NCI-H187 treated with DMSO at 0.1 percent for 48 hours (cell line): ENCODE measurements around the gene FIGN.

Source experiments
- DNase-seq: peaks from one replicate; lab custom pipeline; 2025; lab: John Stamatoyannopoulos, UW

Gene FIGN, protein sequence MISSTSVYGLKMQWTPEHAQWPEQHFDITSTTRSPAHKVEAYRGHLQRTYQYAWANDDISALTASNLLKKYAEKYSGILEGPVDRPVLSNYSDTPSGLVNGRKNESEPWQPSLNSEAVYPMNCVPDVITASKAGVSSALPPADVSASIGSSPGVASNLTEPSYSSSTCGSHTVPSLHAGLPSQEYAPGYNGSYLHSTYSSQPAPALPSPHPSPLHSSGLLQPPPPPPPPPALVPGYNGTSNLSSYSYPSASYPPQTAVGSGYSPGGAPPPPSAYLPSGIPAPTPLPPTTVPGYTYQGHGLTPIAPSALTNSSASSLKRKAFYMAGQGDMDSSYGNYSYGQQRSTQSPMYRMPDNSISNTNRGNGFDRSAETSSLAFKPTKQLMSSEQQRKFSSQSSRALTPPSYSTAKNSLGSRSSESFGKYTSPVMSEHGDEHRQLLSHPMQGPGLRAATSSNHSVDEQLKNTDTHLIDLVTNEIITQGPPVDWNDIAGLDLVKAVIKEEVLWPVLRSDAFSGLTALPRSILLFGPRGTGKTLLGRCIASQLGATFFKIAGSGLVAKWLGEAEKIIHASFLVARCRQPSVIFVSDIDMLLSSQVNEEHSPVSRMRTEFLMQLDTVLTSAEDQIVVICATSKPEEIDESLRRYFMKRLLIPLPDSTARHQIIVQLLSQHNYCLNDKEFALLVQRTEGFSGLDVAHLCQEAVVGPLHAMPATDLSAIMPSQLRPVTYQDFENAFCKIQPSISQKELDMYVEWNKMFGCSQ

DNA sequence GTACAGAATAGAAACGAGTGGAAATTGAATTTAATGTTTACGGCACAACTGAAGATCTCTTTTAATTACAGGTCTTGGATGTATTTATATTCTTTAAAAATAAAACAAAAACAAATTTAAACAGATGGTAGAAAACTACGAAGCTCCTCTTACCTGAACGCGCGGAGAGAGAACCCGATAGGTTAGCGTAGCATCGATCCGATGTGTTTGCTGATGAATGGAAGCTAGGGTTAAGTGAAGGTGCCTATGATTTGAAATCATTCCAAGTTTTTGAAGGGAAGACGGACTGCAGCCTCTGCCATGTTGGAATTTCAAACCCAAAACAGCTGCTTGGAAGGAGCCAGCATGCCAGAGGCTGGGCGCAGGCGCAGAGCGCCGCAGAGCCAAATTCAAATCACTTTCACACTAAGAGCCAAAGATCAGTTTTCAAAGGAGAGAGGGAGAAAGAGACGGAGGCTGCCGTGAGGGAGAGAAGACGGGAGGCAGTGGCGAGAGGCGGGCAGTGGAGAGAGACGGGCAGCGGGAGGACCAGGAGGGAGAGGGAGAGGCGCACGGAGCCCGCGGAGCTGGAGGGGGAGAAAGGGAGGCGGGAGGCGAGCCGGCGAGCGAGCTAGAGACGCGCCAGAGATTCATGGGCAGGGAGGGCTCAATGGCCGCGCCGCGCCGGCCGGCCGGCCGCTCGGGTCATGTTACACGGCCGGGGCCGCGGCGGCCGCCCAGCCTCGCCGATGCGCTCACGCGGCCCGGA lies at the start of gene FIGN:
Gene FIGN (minus strand): TSS at position 324 of the 748 bp plus-strand sequence. CDS start 1,081 bp downstream, outside the sequence.
- DNase-seq = peak; percentile 30

DNA sequence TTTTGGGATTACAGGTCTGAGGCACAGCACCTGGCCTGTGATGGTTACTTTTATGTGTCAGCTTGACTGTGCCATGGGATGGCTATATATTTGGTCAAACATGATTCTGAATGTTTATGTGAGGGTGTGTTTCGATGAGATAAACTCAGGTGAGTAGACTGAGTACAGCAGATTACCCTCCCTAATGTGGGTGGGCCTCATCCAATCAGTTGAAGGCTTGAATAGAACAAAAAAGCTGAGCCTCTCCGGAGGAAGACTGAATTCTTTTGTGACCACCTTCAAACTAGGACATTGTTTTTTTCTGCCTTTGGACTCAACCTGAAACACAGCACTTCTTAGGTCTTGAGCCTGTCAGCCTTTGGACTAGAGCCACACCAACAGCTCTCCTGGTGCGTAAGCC lies 49.4 kb upstream of the FIGN start:
- no peak for DNase-seq

DNA sequence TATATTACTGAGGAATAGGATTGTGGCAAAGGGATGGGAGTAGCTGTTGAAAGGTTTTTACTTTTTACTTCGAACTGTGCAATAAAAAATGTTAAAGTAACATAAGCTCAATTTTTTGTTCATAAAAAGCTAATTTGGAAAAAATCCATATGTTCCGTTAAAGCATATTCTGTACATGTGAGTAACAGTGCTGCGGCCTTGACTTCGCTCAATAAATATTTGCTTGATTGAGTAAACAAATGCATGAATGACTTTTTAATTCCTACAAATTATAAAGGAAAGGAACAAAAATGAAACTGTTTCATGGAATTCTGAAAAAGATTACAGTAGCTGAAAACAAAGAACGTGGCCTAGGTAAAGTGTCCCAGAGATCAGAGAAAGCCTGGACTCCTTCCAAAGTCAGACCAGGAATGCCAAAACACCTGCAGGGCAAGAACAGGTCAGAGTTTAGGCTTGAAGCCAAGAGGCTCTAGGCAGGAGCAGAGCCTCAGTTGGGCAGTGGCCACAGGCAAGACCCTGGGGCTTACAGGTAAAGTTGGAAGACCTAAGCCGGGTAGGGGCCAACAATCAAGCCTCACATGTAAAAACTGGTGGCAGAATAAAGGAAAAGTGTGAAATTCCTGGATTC lies 44.3 kb upstream of the FIGN start:
- no peak for DNase-seq

DNA sequence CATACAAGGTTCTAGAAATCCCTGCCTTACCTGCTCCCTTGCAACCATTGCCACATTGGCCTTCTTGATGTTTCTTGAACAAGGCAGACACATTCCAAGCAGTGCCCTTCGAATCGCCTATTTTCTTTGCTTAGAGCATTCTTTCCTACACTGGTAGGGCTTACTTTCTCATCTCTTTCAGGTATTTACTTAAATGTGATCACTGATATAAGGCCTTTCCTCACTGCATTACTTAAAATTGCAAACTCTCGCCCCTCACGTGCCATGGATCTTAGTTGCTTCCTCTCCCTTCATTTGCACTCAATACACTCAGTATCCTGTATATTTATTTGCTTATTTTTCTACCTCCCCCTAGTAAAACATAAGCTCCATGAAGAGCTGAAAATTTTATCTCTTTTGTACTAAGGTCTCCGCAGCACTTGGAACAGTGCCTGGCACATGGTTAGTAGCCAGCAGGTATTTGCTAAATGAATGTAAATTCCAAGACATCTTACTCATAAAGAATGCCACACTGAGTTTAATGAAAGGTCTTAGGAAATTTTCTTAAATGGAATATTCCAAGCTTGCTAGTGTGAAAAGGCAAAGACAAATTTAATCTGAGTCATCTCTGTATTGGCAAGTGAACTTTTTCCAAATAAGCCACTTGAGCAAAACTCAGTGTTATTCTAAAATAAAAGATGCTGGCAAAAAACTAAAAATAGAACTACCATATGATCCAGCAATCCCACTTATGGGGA lies 42.4 kb upstream of the FIGN start:
- no peak for DNase-seq

DNA sequence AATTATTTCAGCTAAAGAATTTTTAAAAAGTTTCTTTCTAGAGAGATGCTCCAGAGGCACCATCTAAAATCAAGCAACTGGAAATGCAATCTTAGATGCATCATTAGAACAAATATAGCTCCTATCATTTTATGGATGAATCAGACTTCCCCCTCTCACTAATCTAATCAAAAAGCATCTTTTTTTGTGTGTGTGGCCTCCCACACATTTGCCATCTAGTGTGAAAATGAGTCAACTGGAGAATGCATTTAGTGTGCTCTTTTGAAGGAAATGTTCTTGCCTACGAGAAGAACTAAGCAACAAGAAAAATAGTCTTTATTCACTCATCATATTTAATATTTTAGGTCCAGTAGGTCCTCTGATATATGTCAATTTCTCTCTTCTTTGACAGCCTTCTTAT lies 39.5 kb upstream of the FIGN start:
- DNase-seq = no peak

DNA sequence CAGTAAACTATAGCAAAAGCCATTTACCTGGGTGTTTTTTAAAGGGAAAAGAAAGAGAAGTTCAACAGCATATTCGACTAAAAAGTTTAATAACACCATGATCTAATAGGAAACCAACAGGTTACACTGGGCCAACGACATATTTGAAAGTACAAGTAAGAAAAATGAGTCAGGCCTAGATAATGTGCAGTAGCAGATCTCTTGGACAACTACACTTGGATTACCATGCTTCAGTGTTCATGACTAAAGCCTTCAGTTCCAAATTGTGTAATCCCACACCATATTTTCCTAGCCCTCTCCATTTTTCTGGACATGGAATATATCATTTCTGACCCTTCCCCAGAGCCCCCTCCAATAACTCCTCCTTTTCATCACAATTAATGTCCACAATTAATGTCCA lies 39.1 kb upstream of the FIGN start:
- no peak for DNase-seq

DNA sequence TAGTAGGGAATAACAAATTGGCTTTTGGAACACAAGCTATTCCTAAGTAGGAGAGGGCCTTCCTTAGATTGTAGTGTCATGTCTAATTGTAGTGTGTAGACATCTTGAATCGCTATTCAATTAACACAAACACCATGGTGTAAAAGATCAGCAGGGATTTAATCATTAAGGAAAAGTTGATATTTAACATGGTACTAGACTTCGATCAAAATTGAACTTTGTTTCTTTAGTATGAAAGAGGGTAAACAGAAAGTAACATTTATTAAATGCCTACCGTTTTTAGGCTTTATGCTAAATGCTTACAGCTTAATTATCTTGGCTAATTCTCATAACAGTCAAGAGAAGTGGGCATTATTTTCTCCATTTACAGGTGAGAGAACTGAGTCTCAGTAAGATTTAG lies 37.5 kb upstream of the FIGN start:
- DNase-seq = no peak

DNA sequence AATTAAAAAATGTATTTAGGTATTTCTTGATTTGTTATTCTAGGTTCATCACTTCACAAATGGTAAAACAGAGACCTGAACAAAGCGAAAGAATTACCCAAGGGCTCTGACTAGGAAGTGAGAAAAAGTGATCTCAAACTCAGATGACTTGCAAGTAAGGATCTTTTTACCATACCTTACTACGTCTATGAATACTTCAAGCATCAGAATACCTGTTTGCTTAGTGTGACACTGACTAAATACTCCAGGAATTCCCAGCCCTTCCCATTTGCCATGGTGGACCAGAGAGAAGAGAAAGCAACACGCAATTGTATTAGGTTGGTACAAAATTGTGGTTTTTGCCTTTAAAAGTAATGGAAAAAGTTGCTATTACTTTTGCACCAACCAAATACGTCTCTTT lies 35.8 kb upstream of the FIGN start:
- DNase-seq = no peak

DNA sequence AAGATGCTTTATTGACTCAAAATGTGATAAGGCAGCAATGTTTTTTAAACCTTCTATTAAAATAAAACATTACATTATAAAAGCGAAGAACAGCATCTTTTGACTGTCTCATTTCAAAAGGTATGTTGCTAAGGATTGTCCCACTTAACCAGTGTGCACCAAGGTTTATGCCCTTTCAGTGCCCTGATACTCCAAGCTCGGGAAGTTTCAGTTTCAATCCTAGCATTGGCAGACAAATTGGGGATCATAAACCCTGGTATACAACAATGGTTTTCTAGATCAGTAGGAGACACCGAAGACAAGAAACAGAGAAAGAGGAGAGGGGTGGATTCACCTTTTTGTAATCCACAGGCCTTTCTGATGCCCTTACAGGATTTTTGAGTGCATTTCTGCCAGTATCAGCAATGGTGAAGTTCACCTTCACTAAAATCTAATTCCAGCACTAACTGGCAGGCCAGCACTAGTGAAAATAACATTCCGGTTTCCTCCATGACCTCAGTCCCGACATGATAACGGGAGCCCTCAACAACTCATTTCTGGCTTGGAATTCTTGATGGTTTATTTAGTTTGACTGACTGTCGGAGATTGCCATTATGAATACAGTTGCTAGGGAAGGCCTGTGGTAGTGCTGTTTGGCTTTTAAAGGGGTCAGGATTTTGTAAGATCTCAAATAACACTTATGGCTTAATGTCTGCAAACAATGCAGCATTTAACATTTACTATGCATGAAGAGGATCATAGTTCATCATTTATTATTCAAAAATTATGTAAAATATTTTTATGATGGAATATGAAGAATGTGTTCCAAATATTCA lies 33.3 kb upstream of the FIGN start:
- DNase-seq = no peak

DNA sequence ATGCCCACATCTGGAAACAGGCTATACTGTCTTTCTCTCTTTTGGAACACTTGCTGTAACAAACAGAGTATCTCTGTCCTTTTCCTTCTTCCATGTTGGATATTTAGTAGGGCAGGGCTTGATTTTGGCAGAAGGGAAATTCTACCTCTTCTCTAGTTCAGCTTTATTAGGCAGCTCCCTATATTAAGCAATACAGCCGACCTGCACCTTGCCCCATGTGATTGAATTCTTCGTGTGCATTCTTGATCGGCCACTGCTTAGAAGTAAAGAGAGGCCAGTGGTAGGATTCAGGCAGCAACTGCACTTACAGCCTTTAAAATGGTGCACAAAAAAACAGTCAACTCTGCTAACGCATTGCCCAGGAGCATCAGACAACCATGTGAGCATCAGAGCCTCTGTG lies 31.3 kb upstream of the FIGN start:
- no peak for DNase-seq

DNA sequence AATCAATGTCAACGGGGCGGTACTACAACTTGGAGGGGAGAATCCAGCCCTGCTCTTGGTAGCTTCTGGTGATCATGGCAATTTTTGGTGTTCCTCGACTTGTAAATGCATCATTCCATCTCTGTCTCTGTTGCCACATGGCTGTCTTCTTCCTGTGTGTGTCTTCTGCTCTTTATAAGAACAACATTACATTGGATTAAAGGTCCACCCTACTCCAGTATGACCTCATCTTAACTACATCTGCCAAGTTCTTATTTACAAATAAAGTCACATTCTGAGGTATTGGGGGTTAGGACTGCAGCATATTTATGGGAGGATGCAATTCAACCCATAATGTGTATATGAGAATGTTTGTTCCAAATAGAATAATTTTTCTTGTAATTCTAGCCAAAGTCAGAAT lies 28.8 kb upstream of the FIGN start:
- DNase-seq = no peak

DNA sequence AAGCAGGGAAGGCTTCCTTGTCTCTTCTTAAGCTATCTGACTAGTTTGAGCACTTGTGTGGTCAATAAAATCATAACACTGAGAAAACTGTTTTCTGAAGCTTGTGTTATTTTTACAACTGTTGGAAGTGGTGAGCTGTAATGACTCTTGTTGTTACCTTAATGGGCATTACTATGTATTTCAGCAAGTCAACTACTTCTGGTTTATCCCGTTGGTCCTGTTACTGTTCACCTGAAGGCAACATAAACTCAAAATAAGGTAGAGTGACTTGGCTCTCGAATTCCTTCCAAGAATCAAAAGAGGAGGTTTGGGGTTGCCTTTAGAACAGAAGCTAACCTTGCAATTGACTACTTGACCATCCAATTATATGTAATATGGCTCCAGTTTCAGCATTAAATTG lies 23.2 kb upstream of the FIGN start:
- no peak for DNase-seq

DNA sequence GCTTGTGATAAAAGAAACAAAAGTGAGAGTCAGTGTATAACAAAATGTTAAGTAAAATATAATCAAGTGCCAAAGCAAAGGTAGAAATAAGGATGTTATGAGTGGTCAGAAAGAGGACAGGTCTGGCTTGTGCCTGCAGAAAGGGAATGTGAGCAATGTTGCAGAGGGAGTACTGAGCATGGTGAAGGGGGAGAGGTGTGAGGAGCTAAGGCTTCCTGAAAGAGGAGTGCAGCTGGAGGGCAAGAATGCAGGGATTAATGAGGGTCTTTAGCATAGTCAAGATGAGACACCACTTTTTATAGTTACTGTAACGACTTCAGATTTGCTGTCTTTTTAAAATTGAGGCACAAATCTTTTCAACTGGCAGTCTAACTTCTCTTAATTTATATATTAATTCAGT lies 22.0 kb upstream of the FIGN start:
- DNase-seq = no peak

DNA sequence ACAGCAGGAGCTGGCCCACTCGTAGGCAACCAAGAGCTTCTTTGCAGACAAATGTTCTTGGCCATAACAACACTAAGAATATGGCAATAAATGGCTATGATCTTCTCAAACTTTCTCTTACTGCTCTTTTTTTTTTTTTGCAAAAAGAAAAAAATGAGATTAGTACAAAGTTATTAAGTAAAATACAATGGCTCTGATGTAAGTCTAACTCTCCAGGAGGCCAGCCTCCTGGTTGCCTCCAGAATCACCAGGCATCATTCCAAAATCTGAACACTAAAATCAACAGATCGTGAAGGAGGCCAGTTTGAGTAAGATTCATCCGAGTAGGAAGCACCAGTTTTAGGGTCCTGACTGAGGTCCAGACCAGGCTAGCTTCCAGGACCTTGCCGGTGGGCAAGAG lies 20.8 kb upstream of the FIGN start:
- no peak for DNase-seq

DNA sequence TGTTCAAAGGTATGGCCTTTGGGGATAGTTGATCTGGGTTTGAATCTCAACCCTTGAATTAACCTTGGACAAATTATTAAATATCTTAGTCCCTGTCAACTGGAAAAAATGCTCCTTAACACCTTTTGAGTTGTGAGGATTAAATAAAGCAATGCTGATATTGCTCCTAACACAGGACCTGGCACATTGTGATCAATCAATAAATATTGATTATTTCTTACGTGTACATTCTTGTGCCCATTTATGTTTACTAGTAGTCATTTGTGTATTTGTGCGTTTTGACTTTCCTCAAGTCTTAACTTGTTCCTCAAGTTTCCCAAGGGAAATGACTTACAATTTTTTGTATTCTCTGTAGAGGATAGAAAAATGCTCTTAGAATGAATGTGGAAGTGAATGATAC lies 19.6 kb upstream of the FIGN start:
- no peak for DNase-seq

DNA sequence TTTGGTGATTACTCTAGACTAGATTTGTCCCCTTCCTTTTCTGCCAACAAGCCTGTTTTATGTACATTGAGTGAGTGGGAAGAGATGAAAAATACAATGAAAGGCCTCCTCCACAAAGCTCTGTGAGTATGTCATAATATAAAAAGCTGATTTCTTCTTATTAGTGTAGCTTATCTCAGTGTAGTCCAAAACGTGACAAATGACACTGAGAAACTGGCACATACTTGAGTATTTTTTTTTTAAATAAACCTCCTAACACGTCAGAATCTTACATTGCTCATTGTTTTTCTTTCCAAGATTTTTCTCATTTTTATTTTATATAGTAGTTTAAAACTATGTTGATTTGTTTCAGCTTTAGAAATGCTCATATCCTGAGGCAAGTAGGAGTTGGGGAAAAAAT lies 17.9 kb upstream of the FIGN start:
- DNase-seq = no peak

DNA sequence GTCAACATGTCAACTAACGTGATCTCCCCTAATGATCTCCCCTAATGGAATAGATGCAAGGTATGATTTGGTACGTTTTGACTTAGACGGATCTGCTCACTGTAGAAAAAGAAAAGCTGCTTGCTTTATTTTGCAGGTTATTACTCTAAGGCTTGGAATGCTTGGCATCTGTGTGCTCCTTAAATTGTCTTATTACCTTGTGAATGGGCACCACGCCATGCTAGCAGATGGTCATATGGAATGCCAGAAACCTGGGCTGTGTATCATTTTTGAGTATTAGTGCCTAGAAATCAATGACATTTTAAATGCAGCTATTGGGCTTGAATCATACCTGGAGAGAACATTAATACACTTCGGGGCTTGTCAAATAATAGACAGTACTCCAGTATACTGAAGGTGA lies 16.5 kb upstream of the FIGN start:
- no peak for DNase-seq

DNA sequence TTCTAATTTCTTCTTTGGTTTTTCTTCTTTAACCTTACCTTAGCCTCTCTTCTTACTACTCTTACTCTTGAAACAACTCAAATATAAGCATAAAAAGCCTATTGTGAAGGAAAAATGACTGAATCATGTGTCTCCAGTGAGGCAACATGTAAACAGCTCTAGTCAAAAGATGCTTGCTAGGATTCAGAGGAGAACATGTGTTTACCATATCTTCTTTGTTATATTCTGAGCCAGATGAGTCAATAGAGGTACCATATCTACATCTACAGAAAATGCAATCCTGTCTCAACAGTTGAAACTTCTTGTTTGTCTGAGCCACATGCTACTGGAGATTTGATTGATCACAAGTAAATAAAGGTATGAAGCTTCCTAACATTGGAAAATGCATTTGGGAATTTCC lies 15.9 kb upstream of the FIGN start:
- DNase-seq = no peak

DNA sequence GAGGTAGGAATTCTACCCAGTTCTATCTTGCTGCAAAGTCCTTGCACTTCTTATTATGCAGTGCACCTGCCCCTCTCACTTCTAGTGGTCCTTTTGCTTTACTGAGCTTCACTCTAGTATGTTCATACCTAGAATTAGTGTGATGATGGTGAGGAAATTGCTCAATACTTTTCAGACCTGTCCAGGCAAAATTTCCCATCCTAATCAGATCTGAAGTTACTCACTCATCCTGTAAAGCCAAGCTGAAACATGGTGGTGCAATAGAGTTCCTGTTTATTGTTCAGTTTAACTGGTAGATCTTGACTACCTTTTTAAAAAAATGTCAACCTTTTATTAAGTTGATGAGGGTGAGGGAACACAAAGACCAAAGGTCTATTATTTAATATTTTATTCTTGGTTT lies 12.6 kb upstream of the FIGN start:
- DNase-seq = no peak

DNA sequence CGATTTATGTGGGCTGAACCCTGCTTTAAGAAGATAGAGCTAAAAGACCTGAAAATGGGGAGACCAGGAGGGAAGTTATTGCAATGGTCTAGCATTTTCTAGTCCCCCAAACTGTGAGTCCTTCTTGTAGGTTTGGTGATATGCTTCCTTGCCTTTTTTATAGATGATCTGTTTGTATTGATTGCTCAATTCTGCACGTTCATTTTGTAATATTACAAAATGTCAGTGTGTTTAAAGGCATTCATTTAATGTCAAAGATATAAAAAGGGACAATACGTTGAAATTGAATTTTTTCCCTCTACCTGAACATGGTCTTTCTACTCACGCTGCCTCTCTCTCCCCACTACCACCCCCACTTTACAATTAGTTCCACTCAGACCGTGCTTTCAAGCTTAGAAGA lies 5.6 kb upstream of the FIGN start:
- no peak for DNase-seq

DNA sequence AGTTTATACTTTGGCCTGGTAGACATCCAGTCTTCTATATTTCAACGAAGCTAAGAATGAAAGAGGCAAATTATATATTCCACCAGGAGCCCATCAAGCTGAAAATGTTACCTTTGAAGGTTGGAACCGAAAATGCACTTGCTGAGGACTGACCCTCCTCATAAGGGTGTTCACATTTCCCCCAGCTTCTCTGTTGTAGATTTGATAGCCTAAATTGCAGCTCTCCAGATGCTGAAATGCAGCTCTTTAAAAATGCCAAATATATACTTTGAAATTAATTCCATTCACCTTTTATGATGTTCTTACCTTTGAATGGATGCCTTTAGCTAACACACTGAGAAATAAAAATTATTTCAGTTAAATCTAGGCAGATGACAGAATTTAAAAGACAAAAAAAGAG lies 1.8 kb upstream of the FIGN start:
- DNase-seq = no peak
